GM23338 (cell line): ENCODE data around the gene POLR2L. TPM values are rescaled to one million over a fixed set of nuclear protein-coding genes. Genes with fewer than 3 reads are reported as not detected.
A peak's percentile ranks its signal among the peaks of the same experiment; 100 is the strongest.

Source experiments
- ATAC-seq: fragments of 200-7000 bp; cut with Tn5 transposase; 3 replicates; pipeline ENCODE4 v1.9.1; 2020
- DNase-seq: peaks from one replicate; pipeline ENCODE4 v3.0.0-alpha.2; 2015; ENCODE audit warnings: low spot score
- H2AFZ ChIP-seq: fragments of 200-600 bp; sonication (generic); 2 replicates; pipeline ENCODE4 v1.8.0; 2016; ENCODE audit warnings: antibody characterized with exemption, mild to moderate bottlenecking, moderate library complexity
- H3F3A ChIP-seq: fragments of 200-600 bp; sonication (generic); replicated peaks from 2 replicates; pipeline ENCODE4 v1.8.0; 2017; ENCODE audit warnings: antibody characterized with exemption, mixed run types, low read depth
- H3K27ac ChIP-seq: fragments of 200-600 bp; sonication (generic); 2 replicates; pipeline ENCODE4 v1.6.1; 2016; ENCODE audit warnings: low read depth
- H3K27me3 ChIP-seq: fragments of 200-600 bp; sonication (generic); 2 replicates; pipeline ENCODE4 v1.8.0; 2016; ENCODE audit warnings: mild to moderate bottlenecking, mixed run types, moderate library complexity; ENCODE audit not compliant: insufficient read depth
- H3K36me3 ChIP-seq: fragments of 200-600 bp; sonication (generic); 2 replicates; pipeline ENCODE4 v1.8.0; 2016; ENCODE audit warnings: mild to moderate bottlenecking; ENCODE audit not compliant: insufficient read depth
- H3K4me1 ChIP-seq: fragments of 200-600 bp; sonication (generic); 2 replicates; pipeline ENCODE4 v1.8.0; 2016; ENCODE audit warnings: mild to moderate bottlenecking, moderate library complexity; ENCODE audit not compliant: insufficient read depth
- H3K4me2 ChIP-seq: fragments of 200-600 bp; sonication (generic); 2 replicates; pipeline ENCODE4 v1.7.1; 2017; ENCODE audit warnings: mixed run types
- H3K4me3 ChIP-seq: fragments of 200-600 bp; sonication (generic); 2 replicates; pipeline ENCODE4 v1.6.1; 2016; ENCODE audit warnings: mixed run types
- H3K79me2 ChIP-seq: fragments of 200-600 bp; sonication (generic); replicated peaks from 2 replicates; pipeline ENCODE4 v1.8.0; 2017; ENCODE audit warnings: mild to moderate bottlenecking; ENCODE audit not compliant: insufficient read depth
- H3K9me2 ChIP-seq: fragments of 200-600 bp; sonication (generic); 2 replicates; pipeline ENCODE4 v1.8.0; 2017; ENCODE audit not compliant: insufficient read depth
- H4K20me1 ChIP-seq: fragments of 200-600 bp; sonication (generic); replicated peaks from 2 replicates; pipeline ENCODE4 v1.8.0; 2017; ENCODE audit warnings: mild to moderate bottlenecking; ENCODE audit not compliant: insufficient read depth
- H3K27ac Mint-ChIP-seq: 2 replicates; pipeline ENCODE4 v1.8.0; 2020; ENCODE audit warnings: inconsistent platforms, mild to moderate bottlenecking, moderate library complexity, mixed read lengths
- H3K27me3 Mint-ChIP-seq: 3 replicates; pipeline ENCODE4 v1.8.0; 2022; ENCODE audit warnings: low read depth, mild to moderate bottlenecking, moderate library complexity, mixed read lengths, inconsistent platforms; ENCODE audit not compliant: insufficient read depth, poor library complexity
- H3K36me3 Mint-ChIP-seq: 3 replicates; pipeline ENCODE4 v1.8.0; 2021; ENCODE audit warnings: low read depth, mild to moderate bottlenecking, inconsistent platforms, moderate library complexity, mixed read lengths
- H3K4me1 Mint-ChIP-seq: 3 replicates; pipeline ENCODE4 v1.8.0; 2020; ENCODE audit warnings: mild to moderate bottlenecking, inconsistent platforms, mixed read lengths
- H3K4me3 Mint-ChIP-seq: 3 replicates; pipeline ENCODE4 v1.8.0; 2021; ENCODE audit warnings: moderate library complexity, mild to moderate bottlenecking, inconsistent platforms, mixed read lengths
- H3K9me3 Mint-ChIP-seq: 3 replicates; pipeline ENCODE4 v1.8.0; 2020; ENCODE audit warnings: moderate library complexity, mild to moderate bottlenecking, inconsistent platforms, mixed read lengths
- CREB1 ChIP-seq: fragments of 250-450 bp; sonication (Bioruptor Pico); IDR thresholded peaks from 2 replicates; pipeline ENCODE4 v1.5.0; 2020; ENCODE audit warnings: low read depth, mild to moderate bottlenecking, moderate library complexity
- EZH2 ChIP-seq: fragments of 200-600 bp; sonication (generic); IDR thresholded peaks from one replicate; pipeline ENCODE4 v1.8.0; 2017; ENCODE audit warnings: antibody characterized with exemption, mild to moderate bottlenecking, low read depth; ENCODE audit not compliant: unreplicated experiment
- EZH2phosphoT487 ChIP-seq: fragments of 200-600 bp; sonication (generic); IDR thresholded peaks from one replicate; pipeline ENCODE4 v1.8.1; 2018; ENCODE audit warnings: antibody characterized with exemption; ENCODE audit not compliant: unreplicated experiment
- POLR2AphosphoS5 ChIP-seq: IDR thresholded peaks from 2 replicates; pipeline ENCODE4 v1.6.1; 2016; ENCODE audit warnings: antibody characterized with exemption, low read depth
- REST ChIP-seq: IDR thresholded peaks from one replicate; pipeline ENCODE4 v1.6.1; 2018; ENCODE audit warnings: antibody characterized with exemption; ENCODE audit not compliant: unreplicated experiment
- STAT1 ChIP-seq: IDR thresholded peaks from one replicate; pipeline ENCODE4 v1.6.1; 2016; ENCODE audit warnings: antibody characterized with exemption; ENCODE audit not compliant: unreplicated experiment
- ZNF114 ChIP-seq: fragments of 250-450 bp; sonication (Bioruptor Pico); IDR thresholded peaks from 2 replicates; pipeline ENCODE4 v1.5.0; 2020; ENCODE audit warnings: mild to moderate bottlenecking, moderate library complexity
- polyA plus RNA-seq: library from polyadenylated mRNA; unstranded; fragments of >200 nt; fragmentation: Nextera tagmentation; extraction: Ambion mirVana; gene quantifications from 2 replicates; pipeline ENCODE4 v1.2.1, GENCODE V29; 2016
- total RNA-seq: library from RNA; depleted of rRNA; stranded (reverse); fragments of >200 nt; shearing (Covaris generic); gene quantifications from 2 replicates; pipeline ENCODE4 v1.2.3, GENCODE V29; 2014
- TF ChIP-seq, protein P1 (sequence below): IDR thresholded peaks from 2 replicates; pipeline ENCODE4 v1.6.1; 2016; ENCODE audit warnings: antibody characterized with exemption

Gene POLR2L
- total and polyA plus RNA-seq, 2 experiments from 2014 or later: 32.2 to 369 TPM

GRCh38 chr11:819943-820649 is 22.2 kb downstream of the POLR2L start:
- peak; percentile 92 for DNase-seq

GRCh38 chr11:819129-819931 is 23.0 kb downstream of the POLR2L start:
- Mint-ChIP-seq H3K9me3 (no peaks in the 10 kb centered on the region), H3K4me3 (peak overlapping the region; percentile 83; the same call in 2 of the 3 replicates), H3K36me3 (peaks cover 8% of the 10 kb centered on the region; the same call in 1 of the 3 replicates), H3K27ac (no peak overlapping the region), H3K27me3 (peaks cover 30% of the 10 kb centered on the region), H3K4me1 (peaks cover 6% of the 10 kb centered on the region)
- Histone ChIP-seq H3K79me2 (0 out of 2 replicates have a peak, but pooled peaks cover 5% of the 10 kb centered on the region), H3F3A (peaks cover 6% of the 10 kb centered on the region; the same call in 1 of the 2 replicates), H3K27ac (no peak overlapping the region), H3K4me2 (peak overlapping the region; percentile 85), H3K36me3 (no peaks in the 10 kb centered on the region), H2AFZ (peak overlapping the region; percentile 69; the same call in 1 of the 2 replicates), H4K20me1 (peaks cover 21% of the 10 kb centered on the region), H3K4me1 (peaks cover 7% of the 10 kb centered on the region; the same call in 1 of the 2 replicates), H3K9me2 (no peaks in the 10 kb centered on the region), H3K4me3 (peak overlapping the region; percentile 73), H3K27me3 (no peaks in the 10 kb centered on the region)
- peak; percentile 63 for ATAC-seq
- DNase-seq: peak; percentile 97
- TF ChIP-seq CREB1 (CRISPR knock-in tag) (0 out of 2 replicates have a peak, but pooled peaks have one; percentile 45), POLR2AphosphoS5 (peak; percentile 87), EZH2 (no peak), EZH2phosphoT487 (no peak), ZNF114 (CRISPR knock-in tag) (no peak), STAT1 (no peak), REST (no peak)
- TF ChIP-seq, protein P1, sequence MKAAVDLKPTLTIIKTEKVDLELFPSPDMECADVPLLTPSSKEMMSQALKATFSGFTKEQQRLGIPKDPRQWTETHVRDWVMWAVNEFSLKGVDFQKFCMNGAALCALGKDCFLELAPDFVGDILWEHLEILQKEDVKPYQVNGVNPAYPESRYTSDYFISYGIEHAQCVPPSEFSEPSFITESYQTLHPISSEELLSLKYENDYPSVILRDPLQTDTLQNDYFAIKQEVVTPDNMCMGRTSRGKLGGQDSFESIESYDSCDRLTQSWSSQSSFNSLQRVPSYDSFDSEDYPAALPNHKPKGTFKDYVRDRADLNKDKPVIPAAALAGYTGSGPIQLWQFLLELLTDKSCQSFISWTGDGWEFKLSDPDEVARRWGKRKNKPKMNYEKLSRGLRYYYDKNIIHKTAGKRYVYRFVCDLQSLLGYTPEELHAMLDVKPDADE: no peak

More at GRCh38 chr11:819943-820649, 22.2 kb downstream of the POLR2L start:
- H3K9me2 ChIP-seq: no peaks in the 10 kb centered on the region
- Mint-ChIP-seq H3K9me3 (no peaks in the 10 kb centered on the region), H3K27me3 (peaks cover 27% of the 10 kb centered on the region), H3K36me3 (peaks cover 12% of the 10 kb centered on the region; the same call in 1 of the 3 replicates), H3K4me3 (peak overlapping the region; percentile 83), H3K27ac (no peak overlapping the region), H3K4me1 (peaks cover 10% of the 10 kb centered on the region)
- peak overlapping the region; percentile 73 for H3K4me3 ChIP-seq
- peaks cover 8% of the 10 kb centered on the region; the same call in 1 of the 2 replicates for H3F3A ChIP-seq
- H3K79me2 ChIP-seq: 0 out of 2 replicates have a peak, but pooled peaks cover 5% of the 10 kb centered on the region
- TF ChIP-seq EZH2 (no peak), POLR2AphosphoS5 (0 out of 2 replicates have a peak, but pooled peaks have one; percentile 22)
- no peaks in the 10 kb centered on the region for H3K36me3 ChIP-seq
- H2AFZ ChIP-seq: no peak overlapping the region
- H4K20me1 ChIP-seq: peaks cover 17% of the 10 kb centered on the region
- peak; percentile 42 for ATAC-seq
- H3K27ac ChIP-seq: no peak overlapping the region
- H3K27me3 ChIP-seq: no peaks in the 10 kb centered on the region
- H3K4me2 ChIP-seq: peak overlapping the region; percentile 85
- peaks cover 7% of the 10 kb centered on the region; the same call in 1 of the 2 replicates for H3K4me1 ChIP-seq
